ENCODE results near the gene PIK3IP1.
"Not testable (repeated sequence)": the region's sequence is repeated elsewhere in the genome, so short reads cannot be mapped to it uniquely, and the experiment has no call there.

Gene PIK3IP1

GRCh38 chr22:31262312-31263133 lies 29.8 kb downstream of the PIK3IP1 start:
- Histone ChIP-seq H3K27ac (ENCODE audit: low read length) (no peak overlapping the region), H3K4me1 (ENCODE audit: control insufficient read depth in 1 of 2, insufficient read depth in 2 of 2, low read length in 2 of 2) (no peaks in the 10 kb centered on the region), H3K4me3 (ENCODE audit: low read depth in 1 of 2, low read length in 2 of 2) (no peak overlapping the region), H3K36me3 (ENCODE audit: control insufficient read depth in 1 of 2, insufficient read depth in 2 of 2, low read length in 2 of 2) (peaks cover 59 to 65% of the 10 kb centered on the region in 2 donors), H3K9me3 (ENCODE audit: control insufficient read depth in 1 of 2, low read length in 2 of 2) (no peaks in the 10 kb centered on the region), H3K27me3 (ENCODE audit: low read depth, low read length) (no peaks in the 10 kb centered on the region)

GRCh38 chr22:31260474-31260856 lies 31.8 kb downstream of the PIK3IP1 start:
- Histone ChIP-seq H3K27ac (ENCODE audit: low read length) (no peak overlapping the region), H3K4me1 (ENCODE audit: control insufficient read depth in 1 of 2, insufficient read depth in 2 of 2, low read length in 2 of 2) (no peaks in the 10 kb centered on the region), H3K4me3 (ENCODE audit: low read depth in 1 of 2, low read length in 2 of 2) (no peak overlapping the region), H3K36me3 (ENCODE audit: control insufficient read depth in 1 of 2, insufficient read depth in 2 of 2, low read length in 2 of 2) (peaks cover 39 to 46% of the 10 kb centered on the region in 2 donors), H3K9me3 (ENCODE audit: control insufficient read depth in 1 of 2, low read length in 2 of 2) (no peaks in the 10 kb centered on the region), H3K27me3 (ENCODE audit: low read depth, low read length) (no peaks in the 10 kb centered on the region)

GRCh38 chr22:31259798-31260473 lies 32.4 kb downstream of the PIK3IP1 start:
- H3K27ac ChIP-seq (ENCODE audit: low read length): no peak overlapping the region
- H3K36me3 ChIP-seq (ENCODE audit: control insufficient read depth in 1 of 2, insufficient read depth in 2 of 2, low read length in 2 of 2): peaks cover 39 to 46% of the 10 kb centered on the region in 2 donors
- H3K4me1 ChIP-seq (ENCODE audit: control insufficient read depth in 1 of 2, insufficient read depth in 2 of 2, low read length in 2 of 2): no peaks in the 10 kb centered on the region
- H3K4me3 ChIP-seq (ENCODE audit: low read depth in 1 of 2, low read length in 2 of 2): no peak overlapping the region
- H3K27me3 ChIP-seq (ENCODE audit: low read depth, low read length): no peaks in the 10 kb centered on the region
- no peaks in the 10 kb centered on the region for H3K9me3 ChIP-seq (ENCODE audit: control insufficient read depth in 1 of 2, low read length in 2 of 2)

- H3K9me3 ChIP-seq (ENCODE audit: control insufficient read depth in 1 of 2, low read length in 2 of 2): no peaks in the 10 kb centered on the region
- no peaks in the 10 kb centered on the region for H3K27me3 ChIP-seq (ENCODE audit: low read depth, low read length)
- peaks cover 5 to 8% of the 10 kb centered on the region in 2 donors for H3K36me3 ChIP-seq (ENCODE audit: control insufficient read depth in 1 of 2, insufficient read depth in 2 of 2, low read length in 2 of 2)
- H3K27ac ChIP-seq (ENCODE audit: low read length): peak overlapping the region; percentile 3
- H3K4me3 ChIP-seq (ENCODE audit: low read depth in 1 of 2, low read length in 2 of 2): no peak overlapping the region
- H3K4me1 ChIP-seq (ENCODE audit: control insufficient read depth in 1 of 2, insufficient read depth in 2 of 2, low read length in 2 of 2): peaks cover 8 to 14% of the 10 kb centered on the region in 2 donors
Observed at GRCh38 chr22:31253949-31254348, 38.3 kb downstream of the PIK3IP1 start.

- Histone ChIP-seq H3K4me1 (ENCODE audit: control insufficient read depth in 1 of 2, insufficient read depth in 2 of 2, low read length in 2 of 2) (peaks cover 11 to 30% of the 10 kb centered on the region in 2 donors), H3K36me3 (ENCODE audit: control insufficient read depth in 1 of 2, insufficient read depth in 2 of 2, low read length in 2 of 2) (no peaks in the 10 kb centered on the region), H3K27ac (ENCODE audit: low read length) (peak overlapping the region; percentile 44), H3K9me3 (ENCODE audit: control insufficient read depth in 1 of 2, low read length in 2 of 2) (no peaks in the 10 kb centered on the region), H3K4me3 (ENCODE audit: low read depth in 1 of 2, low read length in 2 of 2) (no peak overlapping the region), H3K27me3 (ENCODE audit: low read depth, low read length) (no peaks in the 10 kb centered on the region)
Observed at GRCh38 chr22:31250740-31251600, 41.3 kb downstream of the PIK3IP1 start.

GRCh38 chr22:31248965-31249958 lies 43.0 kb downstream of the PIK3IP1 start:
- Histone ChIP-seq H3K27ac (ENCODE audit: low read length) (no peak overlapping the region), H3K27me3 (ENCODE audit: low read depth, low read length) (no peaks in the 10 kb centered on the region), H3K4me1 (ENCODE audit: control insufficient read depth in 1 of 2, insufficient read depth in 2 of 2, low read length in 2 of 2) (peaks cover 17 to 38% of the 10 kb centered on the region in 2 donors), H3K36me3 (ENCODE audit: control insufficient read depth in 1 of 2, insufficient read depth in 2 of 2, low read length in 2 of 2) (peaks cover 0 to 2% of the 10 kb centered on the region in 2 donors), H3K4me3 (ENCODE audit: low read depth in 1 of 2, low read length in 2 of 2) (peak overlapping the region; percentile 50 to 60), H3K9me3 (ENCODE audit: control insufficient read depth in 1 of 2, low read length in 2 of 2) (no peaks in the 10 kb centered on the region)

GRCh38 chr22:31248138-31248745 lies 44.0 kb downstream of the PIK3IP1 start:
- no peaks in the 10 kb centered on the region for H3K9me3 ChIP-seq (ENCODE audit: control insufficient read depth in 1 of 2, low read length in 2 of 2)
- peaks cover 17 to 39% of the 10 kb centered on the region in 2 donors for H3K4me1 ChIP-seq (ENCODE audit: control insufficient read depth in 1 of 2, insufficient read depth in 2 of 2, low read length in 2 of 2)
- peaks cover 0 to 4% of the 10 kb centered on the region in 2 donors for H3K36me3 ChIP-seq (ENCODE audit: control insufficient read depth in 1 of 2, insufficient read depth in 2 of 2, low read length in 2 of 2)
- no peaks in the 10 kb centered on the region for H3K27me3 ChIP-seq (ENCODE audit: low read depth, low read length)
- no peak overlapping the region for H3K27ac ChIP-seq (ENCODE audit: low read length)
- H3K4me3 ChIP-seq (ENCODE audit: low read depth in 1 of 2, low read length in 2 of 2): peak overlapping the region; percentile 50 to 60

GRCh38 chr22:31247726-31248125 lies 44.6 kb downstream of the PIK3IP1 start:
- Histone ChIP-seq H3K27ac (ENCODE audit: low read length) (no peak overlapping the region), H3K4me1 (ENCODE audit: control insufficient read depth in 1 of 2, insufficient read depth in 2 of 2, low read length in 2 of 2) (peaks cover 17 to 38% of the 10 kb centered on the region in 2 donors), H3K27me3 (ENCODE audit: low read depth, low read length) (no peaks in the 10 kb centered on the region), H3K36me3 (ENCODE audit: control insufficient read depth in 1 of 2, insufficient read depth in 2 of 2, low read length in 2 of 2) (peaks cover 0 to 4% of the 10 kb centered on the region in 2 donors), H3K9me3 (ENCODE audit: control insufficient read depth in 1 of 2, low read length in 2 of 2) (no peaks in the 10 kb centered on the region), H3K4me3 (ENCODE audit: low read depth in 1 of 2, low read length in 2 of 2) (peak overlapping the region; percentile 50 to 60)

- H3K9me3 ChIP-seq (ENCODE audit: control insufficient read depth in 1 of 2, low read length in 2 of 2): no peaks in the 10 kb centered on the region
- no peaks in the 10 kb centered on the region for H3K27me3 ChIP-seq (ENCODE audit: low read depth, low read length)
- H3K4me3 ChIP-seq (ENCODE audit: low read depth in 1 of 2, low read length in 2 of 2): no peak overlapping the region
- no peak overlapping the region for H3K27ac ChIP-seq (ENCODE audit: low read length)
- H3K36me3 ChIP-seq (ENCODE audit: control insufficient read depth in 1 of 2, insufficient read depth in 2 of 2, low read length in 2 of 2): peaks cover 4 to 7% of the 10 kb centered on the region in 2 donors
- H3K4me1 ChIP-seq (ENCODE audit: control insufficient read depth in 1 of 2, insufficient read depth in 2 of 2, low read length in 2 of 2): peaks cover 17 to 38% of the 10 kb centered on the region in 2 donors
Observed at GRCh38 chr22:31246687-31247086, 45.6 kb downstream of the PIK3IP1 start.

- H3K36me3 ChIP-seq (ENCODE audit: control insufficient read depth in 1 of 2, insufficient read depth in 2 of 2, low read length in 2 of 2); H3K27ac ChIP-seq (ENCODE audit: low read length); H3K9me3 ChIP-seq (ENCODE audit: control insufficient read depth in 1 of 2, low read length in 2 of 2); H3K27me3 ChIP-seq (ENCODE audit: low read depth, low read length); H3K4me3 ChIP-seq (ENCODE audit: low read depth in 1 of 2, low read length in 2 of 2): not testable (repeated sequence)
- peaks cover 17 to 38% of the 10 kb centered on the region in 2 donors for H3K4me1 ChIP-seq (ENCODE audit: control insufficient read depth in 1 of 2, insufficient read depth in 2 of 2, low read length in 2 of 2)
Observed at GRCh38 chr22:31245998-31246397, 46.3 kb downstream of the PIK3IP1 start.
